ENCODE data around the gene BYSL. TPM values are rescaled to one million over a fixed set of nuclear protein-coding genes. Genes with fewer than 3 reads are reported as not detected.

The BYSL gene
- total and polyA plus RNA-seq, 9 of the 15 experiments (the other 6 are each of a cell fraction or from before 2014, with no cell fraction given): 22.2 to 92.3 (median 53.4) TPM

DNA sequence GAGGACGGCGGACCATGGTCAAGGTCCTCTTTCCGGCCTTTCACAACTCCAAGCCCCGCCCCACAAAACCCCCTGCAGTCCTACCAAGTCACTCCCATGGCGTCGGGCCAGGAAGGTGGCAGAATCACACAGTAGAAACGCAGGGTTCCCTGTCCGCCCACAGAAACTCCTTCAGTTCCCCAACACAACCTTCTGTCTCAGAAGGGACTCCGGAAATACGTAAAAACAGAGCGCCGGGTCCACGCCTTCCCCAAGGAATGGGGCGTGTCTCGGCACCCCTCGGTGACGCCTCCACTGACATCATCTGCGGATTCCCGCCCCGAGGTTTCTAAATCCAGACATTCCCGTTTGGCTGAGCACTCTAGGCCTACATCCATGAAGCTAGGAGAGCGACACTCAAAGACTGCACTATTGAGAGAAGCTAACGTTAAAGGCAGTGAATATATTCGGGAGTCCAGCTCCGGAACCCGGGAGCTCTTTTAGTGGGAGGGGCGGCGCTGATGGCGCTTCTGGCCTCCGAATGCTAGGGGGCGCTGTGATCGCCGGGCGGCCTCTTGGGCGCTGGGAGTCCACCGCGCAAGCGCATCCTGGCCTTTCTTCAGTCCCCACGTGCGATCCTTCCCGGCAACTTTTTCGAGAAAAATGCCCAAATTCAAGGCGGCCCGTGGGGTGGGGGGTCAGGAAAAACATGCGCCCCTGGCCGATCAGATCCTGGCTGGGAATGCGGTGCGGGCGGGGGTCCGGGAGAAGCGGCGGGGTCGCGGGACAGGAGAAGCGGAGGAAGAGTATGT lies at the start of gene BYSL, which contains the start of gene MED20 (continued):
- TF ChIP-seq, protein P1, sequence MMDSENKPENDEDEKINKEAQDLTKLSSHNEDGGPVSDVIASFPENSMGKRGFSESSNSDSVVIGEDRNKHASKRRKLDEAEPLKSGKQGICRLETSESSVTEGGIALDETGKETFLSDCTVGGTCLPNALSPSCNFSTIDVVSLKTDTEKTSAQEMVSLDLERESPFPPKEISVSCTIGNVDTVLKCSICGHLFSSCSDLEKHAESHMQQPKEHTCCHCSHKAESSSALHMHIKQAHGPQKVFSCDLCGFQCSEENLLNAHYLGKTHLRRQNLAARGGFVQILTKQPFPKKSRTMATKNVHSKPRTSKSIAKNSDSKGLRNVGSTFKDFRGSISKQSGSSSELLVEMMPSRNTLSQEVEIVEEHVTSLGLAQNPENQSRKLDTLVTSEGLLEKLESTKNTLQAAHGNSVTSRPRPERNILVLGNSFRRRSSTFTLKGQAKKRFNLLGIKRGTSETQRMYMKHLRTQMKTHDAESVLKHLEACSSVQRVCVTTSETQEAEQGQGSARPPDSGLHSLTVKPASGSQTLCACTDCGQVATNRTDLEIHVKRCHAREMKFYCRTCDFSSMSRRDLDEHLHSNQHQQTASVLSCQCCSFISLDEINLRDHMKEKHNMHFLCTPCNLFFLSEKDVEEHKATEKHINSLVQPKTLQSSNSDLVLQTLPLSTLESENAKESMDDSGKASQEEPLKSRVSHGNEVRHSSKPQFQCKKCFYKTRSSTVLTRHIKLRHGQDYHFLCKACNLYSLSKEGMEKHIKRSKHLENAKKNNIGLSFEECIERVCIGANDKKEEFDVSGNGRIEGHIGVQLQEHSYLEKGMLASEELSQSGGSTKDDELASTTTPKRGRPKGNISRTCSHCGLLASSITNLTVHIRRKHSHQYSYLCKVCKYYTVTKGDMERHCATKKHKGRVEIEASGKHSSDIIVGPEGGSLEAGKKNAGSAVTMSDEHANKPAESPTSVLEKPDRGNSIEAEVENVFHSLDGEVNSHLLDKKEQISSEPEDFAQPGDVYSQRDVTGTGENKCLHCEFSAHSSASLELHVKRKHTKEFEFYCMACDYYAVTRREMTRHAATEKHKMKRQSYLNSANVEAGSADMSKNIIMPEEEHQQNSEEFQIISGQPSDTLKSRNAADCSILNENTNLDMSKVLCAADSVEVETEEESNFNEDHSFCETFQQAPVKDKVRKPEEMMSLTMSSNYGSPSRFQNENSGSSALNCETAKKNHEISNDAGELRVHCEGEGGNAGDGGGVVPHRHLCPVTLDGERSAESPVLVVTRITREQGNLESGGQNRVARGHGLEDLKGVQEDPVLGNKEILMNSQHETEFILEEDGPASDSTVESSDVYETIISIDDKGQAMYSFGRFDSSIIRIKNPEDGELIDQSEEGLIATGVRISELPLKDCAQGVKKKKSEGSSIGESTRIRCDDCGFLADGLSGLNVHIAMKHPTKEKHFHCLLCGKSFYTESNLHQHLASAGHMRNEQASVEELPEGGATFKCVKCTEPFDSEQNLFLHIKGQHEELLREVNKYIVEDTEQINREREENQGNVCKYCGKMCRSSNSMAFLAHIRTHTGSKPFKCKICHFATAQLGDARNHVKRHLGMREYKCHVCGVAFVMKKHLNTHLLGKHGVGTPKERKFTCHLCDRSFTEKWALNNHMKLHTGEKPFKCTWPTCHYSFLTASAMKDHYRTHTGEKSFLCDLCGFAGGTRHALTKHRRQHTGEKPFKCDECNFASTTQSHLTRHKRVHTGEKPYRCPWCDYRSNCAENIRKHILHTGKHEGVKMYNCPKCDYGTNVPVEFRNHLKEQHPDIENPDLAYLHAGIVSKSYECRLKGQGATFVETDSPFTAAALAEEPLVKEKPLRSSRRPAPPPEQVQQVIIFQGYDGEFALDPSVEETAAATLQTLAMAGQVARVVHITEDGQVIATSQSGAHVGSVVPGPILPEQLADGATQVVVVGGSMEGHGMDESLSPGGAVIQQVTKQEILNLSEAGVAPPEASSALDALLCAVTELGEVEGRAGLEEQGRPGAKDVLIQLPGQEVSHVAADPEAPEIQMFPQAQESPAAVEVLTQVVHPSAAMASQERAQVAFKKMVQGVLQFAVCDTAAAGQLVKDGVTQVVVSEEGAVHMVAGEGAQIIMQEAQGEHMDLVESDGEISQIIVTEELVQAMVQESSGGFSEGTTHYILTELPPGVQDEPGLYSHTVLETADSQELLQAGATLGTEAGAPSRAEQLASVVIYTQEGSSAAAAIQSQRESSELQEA (IDR thresholded peaks at IDR 0.05; ENCODE audit: low read depth): no peak
- TF ChIP-seq ZEB2 (IDR thresholded peaks at IDR 0.05): no peak
- no peak for TF ChIP-seq KDM2B (CRISPR knock-in tag; IDR thresholded peaks at IDR 0.05)
- TF ChIP-seq ZBTB1 (CRISPR knock-in tag; IDR thresholded peaks at IDR 0.05; ENCODE audit: borderline replicate concordance, low read depth): no peak
- TF ChIP-seq, protein P2, sequence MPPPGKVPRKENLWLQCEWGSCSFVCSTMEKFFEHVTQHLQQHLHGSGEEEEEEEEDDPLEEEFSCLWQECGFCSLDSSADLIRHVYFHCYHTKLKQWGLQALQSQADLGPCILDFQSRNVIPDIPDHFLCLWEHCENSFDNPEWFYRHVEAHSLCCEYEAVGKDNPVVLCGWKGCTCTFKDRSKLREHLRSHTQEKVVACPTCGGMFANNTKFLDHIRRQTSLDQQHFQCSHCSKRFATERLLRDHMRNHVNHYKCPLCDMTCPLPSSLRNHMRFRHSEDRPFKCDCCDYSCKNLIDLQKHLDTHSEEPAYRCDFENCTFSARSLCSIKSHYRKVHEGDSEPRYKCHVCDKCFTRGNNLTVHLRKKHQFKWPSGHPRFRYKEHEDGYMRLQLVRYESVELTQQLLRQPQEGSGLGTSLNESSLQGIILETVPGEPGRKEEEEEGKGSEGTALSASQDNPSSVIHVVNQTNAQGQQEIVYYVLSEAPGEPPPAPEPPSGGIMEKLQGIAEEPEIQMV (tag; conservative IDR thresholded peaks at IDR 0.05; ENCODE audit: low read depth): no peak
- TF ChIP-seq, protein P3, sequence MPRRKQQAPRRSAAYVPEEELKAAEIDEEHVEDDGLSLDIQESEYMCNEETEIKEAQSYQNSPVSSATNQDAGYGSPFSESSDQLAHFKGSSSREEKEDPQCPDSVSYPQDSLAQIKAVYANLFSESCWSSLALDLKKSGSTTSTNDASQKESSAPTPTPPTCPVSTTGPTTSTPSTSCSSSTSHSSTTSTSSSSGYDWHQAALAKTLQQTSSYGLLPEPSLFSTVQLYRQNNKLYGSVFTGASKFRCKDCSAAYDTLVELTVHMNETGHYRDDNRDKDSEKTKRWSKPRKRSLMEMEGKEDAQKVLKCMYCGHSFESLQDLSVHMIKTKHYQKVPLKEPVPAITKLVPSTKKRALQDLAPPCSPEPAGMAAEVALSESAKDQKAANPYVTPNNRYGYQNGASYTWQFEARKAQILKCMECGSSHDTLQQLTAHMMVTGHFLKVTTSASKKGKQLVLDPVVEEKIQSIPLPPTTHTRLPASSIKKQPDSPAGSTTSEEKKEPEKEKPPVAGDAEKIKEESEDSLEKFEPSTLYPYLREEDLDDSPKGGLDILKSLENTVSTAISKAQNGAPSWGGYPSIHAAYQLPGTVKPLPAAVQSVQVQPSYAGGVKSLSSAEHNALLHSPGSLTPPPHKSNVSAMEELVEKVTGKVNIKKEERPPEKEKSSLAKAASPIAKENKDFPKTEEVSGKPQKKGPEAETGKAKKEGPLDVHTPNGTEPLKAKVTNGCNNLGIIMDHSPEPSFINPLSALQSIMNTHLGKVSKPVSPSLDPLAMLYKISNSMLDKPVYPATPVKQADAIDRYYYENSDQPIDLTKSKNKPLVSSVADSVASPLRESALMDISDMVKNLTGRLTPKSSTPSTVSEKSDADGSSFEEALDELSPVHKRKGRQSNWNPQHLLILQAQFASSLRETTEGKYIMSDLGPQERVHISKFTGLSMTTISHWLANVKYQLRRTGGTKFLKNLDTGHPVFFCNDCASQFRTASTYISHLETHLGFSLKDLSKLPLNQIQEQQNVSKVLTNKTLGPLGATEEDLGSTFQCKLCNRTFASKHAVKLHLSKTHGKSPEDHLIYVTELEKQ (CRISPR knock-in tag; IDR thresholded peaks at IDR 0.05): no peak
- TF ChIP-seq, protein P4, sequence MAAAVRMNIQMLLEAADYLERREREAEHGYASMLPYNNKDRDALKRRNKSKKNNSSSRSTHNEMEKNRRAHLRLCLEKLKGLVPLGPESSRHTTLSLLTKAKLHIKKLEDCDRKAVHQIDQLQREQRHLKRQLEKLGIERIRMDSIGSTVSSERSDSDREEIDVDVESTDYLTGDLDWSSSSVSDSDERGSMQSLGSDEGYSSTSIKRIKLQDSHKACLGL (CRISPR knock-in tag; IDR thresholded peaks at IDR 0.05; ENCODE audit: borderline replicate concordance, poor library complexity, severe bottlenecking): peak; percentile 97
- TF ChIP-seq, protein P5, sequence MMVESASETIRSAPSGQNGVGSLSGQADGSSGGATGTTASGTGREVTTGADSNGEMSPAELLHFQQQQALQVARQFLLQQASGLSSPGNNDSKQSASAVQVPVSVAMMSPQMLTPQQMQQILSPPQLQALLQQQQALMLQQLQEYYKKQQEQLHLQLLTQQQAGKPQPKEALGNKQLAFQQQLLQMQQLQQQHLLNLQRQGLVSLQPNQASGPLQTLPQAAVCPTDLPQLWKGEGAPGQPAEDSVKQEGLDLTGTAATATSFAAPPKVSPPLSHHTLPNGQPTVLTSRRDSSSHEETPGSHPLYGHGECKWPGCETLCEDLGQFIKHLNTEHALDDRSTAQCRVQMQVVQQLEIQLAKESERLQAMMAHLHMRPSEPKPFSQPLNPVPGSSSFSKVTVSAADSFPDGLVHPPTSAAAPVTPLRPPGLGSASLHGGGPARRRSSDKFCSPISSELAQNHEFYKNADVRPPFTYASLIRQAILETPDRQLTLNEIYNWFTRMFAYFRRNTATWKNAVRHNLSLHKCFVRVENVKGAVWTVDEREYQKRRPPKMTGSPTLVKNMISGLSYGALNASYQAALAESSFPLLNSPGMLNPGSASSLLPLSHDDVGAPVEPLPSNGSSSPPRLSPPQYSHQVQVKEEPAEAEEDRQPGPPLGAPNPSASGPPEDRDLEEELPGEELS (CRISPR knock-in tag; IDR thresholded peaks at IDR 0.05; ENCODE audit: borderline replicate concordance): 0 out of 2 replicates have a peak, but pooled peaks have one; percentile 19
